Measurements from ENCODE around the gene MRPL44.
"Not testable (repeated sequence)": the region's sequence is repeated elsewhere in the genome, so short reads cannot be mapped to it uniquely, and the experiment has no call there.

The MRPL44 gene

DNA sequence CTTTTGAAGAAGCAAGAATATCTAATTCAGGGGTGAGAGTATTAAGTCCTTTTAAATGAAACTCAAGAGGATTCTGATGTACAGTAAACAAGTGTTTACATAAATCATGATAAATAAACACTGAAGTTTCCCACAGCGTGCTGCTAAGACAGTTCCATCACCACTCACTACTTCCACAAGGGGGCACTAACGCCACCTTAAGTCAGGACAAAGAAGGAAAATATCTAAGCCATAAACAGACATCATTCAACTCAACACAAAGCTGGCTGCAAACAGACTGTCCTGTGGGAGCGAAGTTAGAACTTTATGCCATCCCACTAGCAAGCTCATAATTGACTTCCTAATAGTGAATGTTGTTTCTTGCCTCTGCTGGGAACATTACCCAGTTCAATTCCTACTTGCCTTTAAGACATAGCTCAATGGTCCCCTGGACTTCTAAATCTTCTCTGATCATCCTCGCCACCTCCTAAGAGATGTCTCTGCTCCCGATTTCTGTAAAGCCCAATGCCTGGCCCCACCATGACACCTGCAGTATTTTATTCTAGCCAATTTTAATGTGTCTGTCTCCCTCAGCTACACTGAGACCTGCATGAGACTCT, 36.5 kb downstream of the MRPL44 start:
- Histone ChIP-seq H3K36me3 (ENCODE audit: insufficient read depth, low read length) (peaks cover 32% of the 10 kb centered on the region), H2AFZ (ENCODE audit: low read length, unreplicated experiment) (no peak overlapping the region), H3K4me1 (ENCODE audit: control insufficient read depth, insufficient read depth, low read length, unreplicated experiment) (peaks cover 26% of the 10 kb centered on the region), H3K79me2 (ENCODE audit: control insufficient read depth, insufficient read depth, low read length, unreplicated experiment) (peaks cover 11% of the 10 kb centered on the region), H3K27ac (ENCODE audit: low read depth, low read length) (peak overlapping the region; percentile 32; the same call in 1 of the 2 replicates), H3K27me3 (ENCODE audit: insufficient read depth, low read length) (no peaks in the 10 kb centered on the region), H3K4me3 (ENCODE audit: low read depth, low read length) (no peak overlapping the region)

DNA sequence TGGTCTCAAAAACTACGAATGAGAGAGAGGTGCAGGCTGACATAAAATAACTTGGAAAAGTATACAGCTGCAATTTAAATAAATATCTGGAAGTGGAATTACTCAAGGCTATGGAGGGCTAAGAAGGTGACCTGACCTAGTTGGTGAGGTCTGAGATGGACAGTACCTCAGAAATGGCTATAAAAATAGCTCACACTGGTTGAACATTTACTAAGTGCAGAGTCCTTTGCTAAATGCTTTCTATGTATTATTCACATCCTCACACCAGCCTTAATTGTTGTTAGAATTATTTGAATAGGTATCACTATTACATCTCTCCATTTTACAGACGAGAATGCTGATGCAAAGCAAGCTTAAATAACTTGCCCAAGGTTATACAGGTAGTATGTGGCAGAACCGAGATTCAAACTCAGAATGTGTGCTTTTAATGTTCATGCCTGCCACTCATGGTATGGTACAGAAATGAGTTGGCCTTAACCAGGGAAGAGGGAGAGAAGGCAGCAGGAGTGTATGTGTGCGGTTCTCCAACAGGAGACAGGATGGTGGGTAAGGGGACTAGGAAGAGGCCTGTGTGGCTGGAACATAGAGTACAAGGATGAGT, 37.4 kb downstream of the MRPL44 start:
- peak overlapping the region; percentile 62 for H3K27ac ChIP-seq (ENCODE audit: low read depth, low read length)
- no peak overlapping the region for H2AFZ ChIP-seq (ENCODE audit: low read length, unreplicated experiment)

DNA sequence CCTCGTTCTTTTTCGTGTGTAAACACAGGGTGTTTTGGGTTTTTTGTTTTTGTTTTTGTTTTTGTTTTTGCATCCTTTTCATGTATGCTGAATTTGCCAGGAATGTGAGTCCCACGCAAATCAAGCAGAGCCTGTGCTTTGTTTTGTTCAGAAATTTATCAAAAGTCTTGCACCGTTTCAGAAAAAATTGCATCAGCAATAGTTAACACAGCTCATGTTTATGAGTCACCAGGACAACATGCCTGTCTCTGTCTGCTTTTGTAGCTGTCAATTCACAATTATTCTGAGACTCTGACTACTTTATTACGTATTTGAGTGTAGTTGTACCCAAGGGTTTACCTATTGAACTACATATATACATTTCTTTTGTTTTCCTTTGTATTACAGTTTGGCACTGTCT, 38.3 kb downstream of the MRPL44 start:
- Histone ChIP-seq H3K4me1 (ENCODE audit: control insufficient read depth, insufficient read depth, low read length, unreplicated experiment) (peaks cover 26% of the 10 kb centered on the region), H3K4me3 (ENCODE audit: low read depth, low read length) (no peak overlapping the region), H3K27ac (ENCODE audit: low read depth, low read length) (peak overlapping the region; percentile 62), H2AFZ (ENCODE audit: low read length, unreplicated experiment) (no peak overlapping the region), H3K27me3 (ENCODE audit: insufficient read depth, low read length) (no peaks in the 10 kb centered on the region), H3K79me2 (ENCODE audit: control insufficient read depth, insufficient read depth, low read length, unreplicated experiment) (peaks cover 12% of the 10 kb centered on the region), H3K36me3 (ENCODE audit: insufficient read depth, low read length) (peaks cover 37% of the 10 kb centered on the region)

More for the DNA sequence above, 37.4 kb downstream of the MRPL44 start:
- Histone ChIP-seq H3K79me2 (ENCODE audit: control insufficient read depth, insufficient read depth, low read length, unreplicated experiment) (peaks cover 12% of the 10 kb centered on the region), H3K36me3 (ENCODE audit: insufficient read depth, low read length) (peaks cover 32% of the 10 kb centered on the region), H3K27me3 (ENCODE audit: insufficient read depth, low read length) (no peaks in the 10 kb centered on the region), H3K4me1 (ENCODE audit: control insufficient read depth, insufficient read depth, low read length, unreplicated experiment) (peaks cover 26% of the 10 kb centered on the region), H3K4me3 (ENCODE audit: low read depth, low read length) (no peak overlapping the region)

DNA sequence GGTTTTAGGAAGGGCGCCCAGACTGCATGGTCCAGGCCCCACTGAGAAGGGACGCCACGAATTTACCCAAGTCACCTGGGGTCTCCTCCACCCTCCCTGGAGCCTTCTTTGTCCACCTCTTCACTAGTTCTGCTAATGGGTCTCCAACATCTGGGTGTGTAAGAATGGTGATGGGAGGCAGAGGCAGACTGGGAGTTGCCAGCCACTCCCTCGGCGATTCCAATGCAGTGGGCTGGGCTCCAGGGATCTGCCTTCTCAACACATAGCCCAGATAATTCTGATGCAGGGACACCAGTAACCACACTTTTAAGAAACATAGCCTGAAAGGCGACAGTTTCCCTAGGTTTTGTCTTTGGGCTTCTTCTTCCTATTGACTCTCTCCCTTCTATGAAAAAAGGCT, 39.1 kb downstream of the MRPL44 start:
- Histone ChIP-seq H3K27ac (ENCODE audit: low read depth, low read length) (peak overlapping the region; percentile 46), H3K79me2 (ENCODE audit: control insufficient read depth, insufficient read depth, low read length, unreplicated experiment) (peaks cover 16% of the 10 kb centered on the region), H3K36me3 (ENCODE audit: insufficient read depth, low read length) (peaks cover 39% of the 10 kb centered on the region), H3K4me3 (ENCODE audit: low read depth, low read length) (no peak overlapping the region), H3K4me1 (ENCODE audit: control insufficient read depth, insufficient read depth, low read length, unreplicated experiment) (peaks cover 26% of the 10 kb centered on the region), H3K27me3 (ENCODE audit: insufficient read depth, low read length) (no peaks in the 10 kb centered on the region), H2AFZ (ENCODE audit: low read length, unreplicated experiment) (no peak overlapping the region)

DNA sequence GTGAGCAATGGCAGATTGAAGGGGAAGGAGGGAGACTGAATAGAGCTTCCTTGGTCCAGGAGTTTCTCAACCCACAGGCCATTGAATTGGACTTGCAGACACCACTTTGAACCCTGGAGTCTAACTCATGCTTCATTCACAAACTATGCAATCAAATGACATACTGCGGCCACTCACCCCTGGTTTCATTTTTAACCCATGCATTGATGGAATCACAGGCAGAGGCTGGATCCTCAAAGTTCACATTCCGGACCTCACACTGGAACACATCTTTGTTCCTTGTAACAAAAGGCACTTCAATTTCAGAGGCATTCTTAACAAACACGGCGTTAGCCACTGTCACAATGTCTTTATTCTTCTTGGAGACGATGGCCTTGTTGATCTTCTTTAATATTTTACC, 40.7 kb downstream of the MRPL44 start:
- H3K79me2 ChIP-seq (ENCODE audit: control insufficient read depth, insufficient read depth, low read length, unreplicated experiment), result peaks cover 22% of the 10 kb centered on the region
- H3K4me1 ChIP-seq (ENCODE audit: control insufficient read depth, insufficient read depth, low read length, unreplicated experiment), result peaks cover 26% of the 10 kb centered on the region
- H3K4me3 ChIP-seq (ENCODE audit: low read depth, low read length), result no peak overlapping the region
- peaks cover 37% of the 10 kb centered on the region for H3K36me3 ChIP-seq (ENCODE audit: insufficient read depth, low read length)
- peak overlapping the region; percentile 2; the same call in 1 of the 2 replicates for H3K27ac ChIP-seq (ENCODE audit: low read depth, low read length)
- H2AFZ ChIP-seq (ENCODE audit: low read length, unreplicated experiment), result no peak overlapping the region
- H3K27me3 ChIP-seq (ENCODE audit: insufficient read depth, low read length), result no peaks in the 10 kb centered on the region

DNA sequence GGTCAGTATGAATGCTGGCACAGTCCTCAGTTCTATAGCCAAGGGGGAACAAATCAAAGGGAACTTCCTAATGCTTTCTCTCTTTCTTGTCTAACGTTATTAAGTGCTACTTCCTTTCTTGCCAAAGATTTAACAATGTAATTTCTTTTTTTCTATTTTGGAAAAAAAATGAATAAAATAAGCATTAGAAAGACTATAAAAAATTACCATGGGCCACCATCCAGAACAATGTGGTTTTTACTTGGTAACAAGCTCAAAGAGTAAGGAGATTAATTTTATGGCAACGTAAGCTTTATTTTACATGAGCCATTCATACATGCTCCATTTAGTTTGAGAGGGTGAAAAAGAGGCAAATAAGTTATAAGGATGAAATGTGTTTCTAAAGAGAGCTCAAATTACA, 41.7 kb downstream of the MRPL44 start:
- Histone ChIP-seq H3K27ac (ENCODE audit: low read depth, low read length) (no peak overlapping the region), H3K79me2 (ENCODE audit: control insufficient read depth, insufficient read depth, low read length, unreplicated experiment) (peaks cover 30% of the 10 kb centered on the region), H3K4me3 (ENCODE audit: low read depth, low read length) (no peak overlapping the region), H3K36me3 (ENCODE audit: insufficient read depth, low read length) (peaks cover 34% of the 10 kb centered on the region), H3K27me3 (ENCODE audit: insufficient read depth, low read length) (no peaks in the 10 kb centered on the region), H2AFZ (ENCODE audit: low read length, unreplicated experiment) (no peak overlapping the region), H3K4me1 (ENCODE audit: control insufficient read depth, insufficient read depth, low read length, unreplicated experiment) (peaks cover 24% of the 10 kb centered on the region)

DNA sequence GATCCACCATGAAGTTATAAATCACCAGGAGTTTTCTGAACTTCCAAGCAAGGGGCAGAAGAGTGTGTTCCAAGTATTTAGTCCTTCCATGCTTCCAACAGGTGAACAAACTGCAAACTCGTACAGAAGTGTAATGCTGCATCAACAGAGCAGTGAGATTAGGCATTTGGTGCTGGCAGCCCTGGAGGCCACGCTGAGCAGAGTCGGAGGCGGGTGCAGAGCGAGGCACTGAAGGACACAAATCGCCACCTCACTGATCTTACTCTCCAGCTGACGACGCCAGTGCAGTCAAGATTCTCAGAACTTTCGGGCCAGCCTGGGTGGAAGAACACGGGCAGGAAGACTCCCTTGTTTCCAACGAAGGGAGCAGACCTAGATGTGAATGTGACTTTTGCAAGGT, 42.6 kb downstream of the MRPL44 start:
- H3K79me2 ChIP-seq (ENCODE audit: control insufficient read depth, insufficient read depth, low read length, unreplicated experiment), result peaks cover 35% of the 10 kb centered on the region
- no peak overlapping the region for H2AFZ ChIP-seq (ENCODE audit: low read length, unreplicated experiment)
- peaks cover 34% of the 10 kb centered on the region for H3K36me3 ChIP-seq (ENCODE audit: insufficient read depth, low read length)
- H3K4me1 ChIP-seq (ENCODE audit: control insufficient read depth, insufficient read depth, low read length, unreplicated experiment), result peaks cover 27% of the 10 kb centered on the region
- H3K27ac ChIP-seq (ENCODE audit: low read depth, low read length), result no peak overlapping the region
- H3K4me3 ChIP-seq (ENCODE audit: low read depth, low read length), result no peak overlapping the region
- H3K27me3 ChIP-seq (ENCODE audit: insufficient read depth, low read length), result no peaks in the 10 kb centered on the region

DNA sequence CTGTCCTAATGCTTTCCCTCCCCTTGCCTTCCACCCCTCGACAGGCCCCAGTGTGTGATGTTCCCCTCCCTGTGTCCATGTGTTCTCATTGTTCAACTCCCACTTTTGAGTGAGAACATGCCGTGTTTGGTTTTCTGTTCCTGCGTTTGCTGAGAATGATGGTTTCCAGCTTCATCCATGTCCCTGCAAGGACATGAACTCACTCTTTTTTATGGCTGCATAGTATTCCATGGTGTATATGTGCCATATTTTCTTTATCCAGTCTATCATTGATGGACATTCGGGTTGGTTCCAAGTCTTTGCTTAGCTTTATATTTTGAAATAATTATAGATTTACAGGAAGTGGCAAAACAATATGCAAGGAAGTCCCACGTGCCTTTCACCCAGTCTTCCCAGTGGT, 43.4 kb downstream of the MRPL44 start:
- H2AFZ ChIP-seq (ENCODE audit: low read length, unreplicated experiment); H3K4me3 ChIP-seq (ENCODE audit: low read depth, low read length); H3K27ac ChIP-seq (ENCODE audit: low read depth, low read length); H3K27me3 ChIP-seq (ENCODE audit: insufficient read depth, low read length): not testable (repeated sequence)
- H3K4me1 ChIP-seq (ENCODE audit: control insufficient read depth, insufficient read depth, low read length, unreplicated experiment), result peaks cover 26% of the 10 kb centered on the region
- H3K79me2 ChIP-seq (ENCODE audit: control insufficient read depth, insufficient read depth, low read length, unreplicated experiment), result peaks cover 38% of the 10 kb centered on the region
- H3K36me3 ChIP-seq (ENCODE audit: insufficient read depth, low read length), result peaks cover 33% of the 10 kb centered on the region

DNA sequence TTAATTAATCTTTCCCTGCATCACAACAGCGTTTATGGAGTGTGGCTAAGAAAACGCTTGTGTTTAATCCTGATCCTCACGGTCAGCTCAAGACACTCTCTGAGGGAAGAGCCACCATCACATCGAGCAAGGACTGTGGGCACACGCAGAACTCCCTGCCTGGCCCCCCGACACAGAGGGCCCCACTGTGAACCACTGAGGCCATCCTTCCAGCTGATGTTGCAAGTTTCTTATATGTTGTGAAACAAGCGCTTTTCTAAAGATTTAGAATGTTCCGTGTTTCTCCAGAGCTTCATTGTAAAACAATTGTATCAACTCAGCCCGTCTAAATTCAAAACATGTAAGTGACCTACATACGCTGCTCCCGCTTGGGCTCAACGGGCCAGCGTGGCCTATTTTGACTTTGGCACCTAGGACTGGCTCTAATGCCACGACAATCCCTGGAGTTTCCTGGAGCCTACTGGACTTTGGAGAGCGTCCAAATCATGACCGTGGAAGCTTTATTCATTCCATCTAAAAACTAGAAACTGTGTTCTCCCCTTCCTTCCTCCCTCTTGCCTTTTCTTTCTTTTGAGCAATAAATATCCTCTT, 46.9 kb downstream of the MRPL44 start:
- Histone ChIP-seq H3K36me3 (ENCODE audit: insufficient read depth, low read length) (peaks cover 21% of the 10 kb centered on the region), H2AFZ (ENCODE audit: low read length, unreplicated experiment) (peak overlapping the region; percentile 42), H3K27me3 (ENCODE audit: insufficient read depth, low read length) (no peaks in the 10 kb centered on the region), H3K79me2 (ENCODE audit: control insufficient read depth, insufficient read depth, low read length, unreplicated experiment) (peaks cover 63% of the 10 kb centered on the region), H3K4me3 (ENCODE audit: low read depth, low read length) (no peak overlapping the region), H3K4me1 (ENCODE audit: control insufficient read depth, insufficient read depth, low read length, unreplicated experiment) (peaks cover 32% of the 10 kb centered on the region), H3K27ac (ENCODE audit: low read depth, low read length) (peak overlapping the region; percentile 43)

DNA sequence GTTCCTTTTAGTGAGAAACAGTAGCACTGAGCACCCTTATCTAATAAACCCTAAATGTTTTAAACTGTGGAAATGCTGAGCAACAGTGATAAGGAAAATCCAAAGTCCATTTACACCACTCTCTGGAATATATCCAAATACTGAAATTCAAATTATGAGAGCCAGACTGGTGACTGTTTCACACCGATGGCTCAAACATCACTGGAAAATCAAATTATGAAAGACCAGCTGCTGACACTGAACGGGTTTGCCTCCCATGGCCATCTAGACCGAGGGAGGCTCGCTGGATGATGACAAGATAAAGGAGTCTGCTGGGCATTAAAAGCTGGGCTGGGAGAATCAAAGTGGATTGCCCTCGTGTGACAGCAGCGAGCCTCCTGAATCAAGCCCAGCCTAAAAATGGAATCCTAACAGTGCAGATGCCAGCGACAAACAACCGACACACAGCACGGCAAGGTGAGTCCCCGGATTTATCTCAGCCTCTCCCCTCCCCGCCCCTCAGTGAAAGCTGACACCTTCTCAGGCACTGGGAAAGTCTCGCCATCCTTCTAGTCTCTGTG, 51.5 kb downstream of the MRPL44 start:
- Histone ChIP-seq H3K4me3 (ENCODE audit: low read depth, low read length) (no peak overlapping the region), H3K4me1 (ENCODE audit: control insufficient read depth, insufficient read depth, low read length, unreplicated experiment) (peaks cover 59% of the 10 kb centered on the region), H2AFZ (ENCODE audit: low read length, unreplicated experiment) (no peak overlapping the region), H3K79me2 (ENCODE audit: control insufficient read depth, insufficient read depth, low read length, unreplicated experiment) (peaks cover 90% of the 10 kb centered on the region), H3K36me3 (ENCODE audit: insufficient read depth, low read length) (peaks cover 9% of the 10 kb centered on the region), H3K27ac (ENCODE audit: low read depth, low read length) (peak overlapping the region; percentile 75), H3K27me3 (ENCODE audit: insufficient read depth, low read length) (no peaks in the 10 kb centered on the region)
